22Rv1 (cell line): ENCODE results near the gene RNF11.

Experiments used
- CTCF ChIP-seq: fragments of 450-650 bp; IDR thresholded peaks from 2 replicates; pipeline ENCODE4 v1.5.1; 2017; ENCODE audit warnings: mild to moderate bottlenecking
- ZFX ChIP-seq: fragments of 450-650 bp; IDR thresholded peaks from 2 replicates; pipeline ENCODE4 v1.6.1; 2017; ENCODE audit warnings: antibody characterized with exemption, borderline replicate concordance

- TF ChIP-seq CTCF = no peak
- no peak for TF ChIP-seq ZFX
These were observed 19.0 kb upstream of the RNF11 start for GRCh38 chr1:51217101-51217500.
